SK-N-SH (cell line): ENCODE measurements around the gene C3orf52. TPM values are rescaled to one million over a fixed set of nuclear protein-coding genes. Genes with fewer than 3 reads are reported as not detected.

Experiments used
- CTCF ChIA-PET: fragments of 300-600, 350-600 bp; formaldehyde crosslinking; extraction: SDS; loops from one replicate; lab custom pipeline; 2021; lab: Yijun Ruan, JAX
- POLR2A ChIA-PET: fragments of 350-600 bp; sonication (Branson Sonifier 250); formaldehyde crosslinking; extraction: SDS; loops from one replicate; lab custom pipeline; 2020; ENCODE audit warnings: antibody characterized with exemption, inconsistent platforms; lab: Yijun Ruan, JAX
- DNase-seq: peaks from one replicate; pipeline ENCODE4 v3.0.0; 2012
- H2AFZ ChIP-seq: fragments of 200-600 bp; sonication (generic); 2 replicates; pipeline ENCODE4 v1.8.1; 2016; ENCODE audit warnings: antibody characterized with exemption, mild to moderate bottlenecking, low read depth
- H3F3A ChIP-seq: fragments of 200-600 bp; sonication (generic); replicated peaks from 2 replicates; pipeline ENCODE3; 2016; ENCODE audit warnings: antibody characterized with exemption, mild to moderate bottlenecking; ENCODE audit not compliant: insufficient read depth
- H3K27ac ChIP-seq, 2 experiments: fragments of 200-500 bp in 1 of 2; fragments of 200-600 bp in 1 of 2; sonication (Bioruptor generic) in 1 of 2; sonication (generic), shearing (Covaris generic) in 1 of 2; 2 replicates each; pipeline versions ENCODE4 v1.5.1 to v1.6.1; 2014 to 2016; ENCODE audit warnings: low read depth in 2 of 2, inconsistent platforms in 1 of 2, low read length in 1 of 2, mild to moderate bottlenecking in 1 of 2, mixed read lengths in 1 of 2
- H3K27me3 ChIP-seq: fragments of 200-600 bp; sonication (generic), shearing (Covaris generic); 2 replicates; pipeline ENCODE4 v1.6.1; 2016; ENCODE audit warnings: mixed run types; ENCODE audit not compliant: insufficient read depth
- H3K36me3 ChIP-seq, 2 experiments: fragments of 200-500 bp in 1 of 2; fragments of 200-600 bp in 1 of 2; sonication (Bioruptor generic) in 1 of 2; sonication (generic) in 1 of 2; replicated peaks in 1 of 2; 2 replicates each; pipeline versions ENCODE3 to v1.5.1; 2014 to 2016; ENCODE audit warnings: low read length in 1 of 2, mild to moderate bottlenecking in 1 of 2; ENCODE audit not compliant: insufficient read depth in 2 of 2, control insufficient read depth in 1 of 2
- H3K4me1 ChIP-seq, 2 experiments: fragments of 200-500 bp in 1 of 2; fragments of 200-600 bp in 1 of 2; sonication (Bioruptor generic) in 1 of 2; sonication (generic), shearing (Covaris generic) in 1 of 2; 2 replicates each; pipeline versions ENCODE4 v1.5.1 to v1.6.1; 2014 to 2016; ENCODE audit warnings: low read depth in 1 of 2, low read length in 1 of 2, mixed run types in 1 of 2; ENCODE audit not compliant: insufficient read depth in 2 of 2, control insufficient read depth in 1 of 2
- H3K4me2 ChIP-seq: fragments of 200-600 bp; sonication (generic), shearing (Covaris generic); 2 replicates; pipeline ENCODE4 v1.6.1; 2017; ENCODE audit warnings: mixed run types
- H3K4me3 ChIP-seq, 2 experiments: fragments of 200-500 bp in 1 of 2; fragments of 200-600 bp in 1 of 2; sonication (Bioruptor generic) in 1 of 2; sonication (generic), shearing (Covaris generic) in 1 of 2; 2 replicates each; pipeline versions ENCODE4 v1.5.1 to v1.8.1; 2014 to 2016; ENCODE audit warnings: low read depth in 2 of 2, inconsistent platforms in 1 of 2, low read length in 1 of 2, mild to moderate bottlenecking in 1 of 2, mixed read lengths in 1 of 2, moderate library complexity in 1 of 2
- H3K79me2 ChIP-seq: fragments of 200-600 bp; sonication (generic); 2 replicates; pipeline ENCODE4 v1.8.1; 2017; ENCODE audit warnings: mild to moderate bottlenecking; ENCODE audit not compliant: insufficient read depth
- H3K9ac ChIP-seq: fragments of 200-600 bp; sonication (generic); 2 replicates; pipeline ENCODE4 v1.6.1; 2017; ENCODE audit warnings: mixed run types
- H3K9me2 ChIP-seq: fragments of 200-600 bp; sonication (generic); 2 replicates; pipeline ENCODE4 v1.6.1; 2017; ENCODE audit warnings: mixed run types
- H3K9me3 ChIP-seq: fragments of 200-600 bp; sonication (generic); 2 replicates; pipeline ENCODE4 v1.6.1; 2017; ENCODE audit warnings: mixed run types, mild to moderate bottlenecking, moderate library complexity
- H4K20me1 ChIP-seq: fragments of 200-600 bp; sonication (generic); 2 replicates; pipeline ENCODE4 v1.6.1; 2017; ENCODE audit warnings: mild to moderate bottlenecking, mixed run types; ENCODE audit not compliant: insufficient read depth
- ELF1 ChIP-seq: IDR thresholded peaks from 2 replicates; pipeline ENCODE4 v1.4.0; 2012
- EZH2phosphoT487 ChIP-seq: fragments of 200-600 bp; sonication (generic); IDR thresholded peaks from 2 replicates; pipeline ENCODE4 v1.6.1; 2017; ENCODE audit warnings: low read depth, mixed run types, mild to moderate bottlenecking, antibody characterized with exemption, moderate library complexity, borderline replicate concordance
- GABPA ChIP-seq: IDR thresholded peaks from 2 replicates; pipeline ENCODE4 v1.4.0; 2012; ENCODE audit warnings: low read depth, mild to moderate bottlenecking
- JUND ChIP-seq: IDR thresholded peaks from 2 replicates; pipeline ENCODE4 v1.4.0; 2012
- MEF2A ChIP-seq: IDR thresholded peaks from 2 replicates; pipeline ENCODE4 v1.4.0; 2012; ENCODE audit warnings: low read depth, borderline replicate concordance
- MXI1 ChIP-seq: IDR thresholded peaks from 2 replicates; pipeline ENCODE4 v1.6.1; 2012; ENCODE audit warnings: mild to moderate bottlenecking, low read depth, low read length, improper control_type of control experiment
- NFIC ChIP-seq: IDR thresholded peaks from 2 replicates; pipeline ENCODE4 v1.4.0; 2012; ENCODE audit warnings: borderline replicate concordance
- NRF1 ChIP-seq: IDR thresholded peaks from 2 replicates; pipeline ENCODE4 v1.6.1; 2012; ENCODE audit warnings: low read depth, mild to moderate bottlenecking, low read length
- RFX5 ChIP-seq: IDR thresholded peaks from 2 replicates; pipeline ENCODE4 v1.6.1; 2012; ENCODE audit warnings: mild to moderate bottlenecking, improper control_type of control experiment, low read length
- RXRA ChIP-seq: IDR thresholded peaks from 2 replicates; pipeline ENCODE4 v1.4.0; 2012; ENCODE audit warnings: low read depth, mild to moderate bottlenecking, borderline replicate concordance
- SIN3A ChIP-seq: IDR thresholded peaks from 2 replicates; pipeline ENCODE4 v1.6.1; 2012; ENCODE audit warnings: low read depth, mild to moderate bottlenecking, low read length, moderate library complexity, borderline replicate concordance
- SMC3 ChIP-seq: IDR thresholded peaks from 2 replicates; pipeline ENCODE4 v1.6.1; 2012; ENCODE audit warnings: low read depth, low read length, improper control_type of control experiment
- TCF12 ChIP-seq: IDR thresholded peaks from 2 replicates; pipeline ENCODE4 v1.4.0; 2012
- TEAD4 ChIP-seq: IDR thresholded peaks from 2 replicates; pipeline ENCODE4 v1.4.0; 2012; ENCODE audit warnings: mild to moderate bottlenecking, borderline replicate concordance; ENCODE audit not compliant: insufficient read depth
- WGBS: methylation state at CpG from one replicate; pipeline ENCODE4 v1.1.6; 2017; ENCODE audit warnings: low lambda C conversion rate; 5-methylcytosine and 5-hydroxymethylcytosine counted together
- polyA plus RNA-seq, 3 experiments: library from polyadenylated mRNA; depleted of rRNA; stranded (reverse); fragments of >200 nt; gene quantifications; 2 replicates each; pipeline ENCODE4 v1.2.3, GENCODE V29; 2012
- TF ChIP-seq, protein P1 (sequence below): fragments of 200-600 bp; sonication (generic); IDR thresholded peaks from 2 replicates; pipeline ENCODE4 v1.6.1; 2017; ENCODE audit warnings: antibody characterized with exemption, mild to moderate bottlenecking, moderate library complexity
- TF ChIP-seq, protein P2 (sequence below): IDR thresholded peaks from 2 replicates; pipeline ENCODE4 v1.4.0; 2012; ENCODE audit warnings: low read depth, borderline replicate concordance
- TF ChIP-seq, protein P3 (sequence below): fragments of 150-350 bp; IDR thresholded peaks from 2 replicates; pipeline ENCODE4 v1.6.1; 2017; ENCODE audit warnings: antibody characterized with exemption, low read length, low read depth, borderline replicate concordance
- TF ChIP-seq, protein P4 (sequence below): IDR thresholded peaks from 2 replicates; pipeline ENCODE4 v1.6.1; 2012; ENCODE audit warnings: mild to moderate bottlenecking, low read depth, low read length, moderate library complexity
- TF ChIP-seq, protein P5 (sequence below): IDR thresholded peaks from 2 replicates; pipeline ENCODE4 v1.4.0; 2012; ENCODE audit warnings: low read depth, borderline replicate concordance

C3orf52 gene
- polyA plus RNA-seq, 1 of the 3 experiments (the other 2 are of a cell fraction), result 5.4 TPM

DNA sequence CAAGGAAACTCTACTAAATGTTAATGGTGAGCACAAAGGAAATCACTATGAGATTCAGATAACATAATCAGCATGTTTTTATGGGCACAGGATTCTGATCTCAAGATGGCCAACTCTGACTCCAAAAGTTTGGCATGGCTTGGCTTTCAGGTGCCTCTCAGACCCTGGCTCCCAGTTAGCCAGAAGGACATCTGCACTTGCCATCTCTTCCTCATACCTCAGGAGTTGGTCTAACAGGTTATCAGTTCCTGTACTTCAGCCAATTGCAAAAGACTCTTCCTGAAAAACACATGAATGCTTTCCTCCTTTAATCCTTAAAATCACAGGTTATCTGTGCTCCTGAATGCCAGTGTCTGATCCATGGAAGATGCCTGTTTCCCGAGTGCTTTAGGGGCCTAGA lies 26.7 kb upstream of the C3orf52 start:
- Histone ChIP-seq H2AFZ (no peak overlapping the region), H3K79me2 (no peaks in the 10 kb centered on the region), H3K4me1 (no peaks in the 10 kb centered on the region), H4K20me1 (no peaks in the 10 kb centered on the region), H3K27ac (no peak overlapping the region), H3K9me3 (no peaks in the 10 kb centered on the region), H3K9ac (no peak overlapping the region), H3K27me3 (no peaks in the 10 kb centered on the region), H3K4me3 (no peak overlapping the region), H3K36me3 (no peaks in the 10 kb centered on the region), H3K9me2 (no peaks in the 10 kb centered on the region), H3K4me2 (no peak overlapping the region), H3F3A (peaks cover 5% of the 10 kb centered on the region)
- DNase-seq, result no peak
- TF ChIP-seq JUND (no peak), TCF12 (no peak), SIN3A (no peak), MXI1 (no peak), NFIC (no peak), RFX5 (no peak), TEAD4 (no peak), RXRA (no peak), GABPA (no peak), ELF1 (no peak), EZH2phosphoT487 (no peak)
- TF ChIP-seq, protein P1, sequence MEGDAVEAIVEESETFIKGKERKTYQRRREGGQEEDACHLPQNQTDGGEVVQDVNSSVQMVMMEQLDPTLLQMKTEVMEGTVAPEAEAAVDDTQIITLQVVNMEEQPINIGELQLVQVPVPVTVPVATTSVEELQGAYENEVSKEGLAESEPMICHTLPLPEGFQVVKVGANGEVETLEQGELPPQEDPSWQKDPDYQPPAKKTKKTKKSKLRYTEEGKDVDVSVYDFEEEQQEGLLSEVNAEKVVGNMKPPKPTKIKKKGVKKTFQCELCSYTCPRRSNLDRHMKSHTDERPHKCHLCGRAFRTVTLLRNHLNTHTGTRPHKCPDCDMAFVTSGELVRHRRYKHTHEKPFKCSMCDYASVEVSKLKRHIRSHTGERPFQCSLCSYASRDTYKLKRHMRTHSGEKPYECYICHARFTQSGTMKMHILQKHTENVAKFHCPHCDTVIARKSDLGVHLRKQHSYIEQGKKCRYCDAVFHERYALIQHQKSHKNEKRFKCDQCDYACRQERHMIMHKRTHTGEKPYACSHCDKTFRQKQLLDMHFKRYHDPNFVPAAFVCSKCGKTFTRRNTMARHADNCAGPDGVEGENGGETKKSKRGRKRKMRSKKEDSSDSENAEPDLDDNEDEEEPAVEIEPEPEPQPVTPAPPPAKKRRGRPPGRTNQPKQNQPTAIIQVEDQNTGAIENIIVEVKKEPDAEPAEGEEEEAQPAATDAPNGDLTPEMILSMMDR, result no peak
- TF ChIP-seq, protein P2, sequence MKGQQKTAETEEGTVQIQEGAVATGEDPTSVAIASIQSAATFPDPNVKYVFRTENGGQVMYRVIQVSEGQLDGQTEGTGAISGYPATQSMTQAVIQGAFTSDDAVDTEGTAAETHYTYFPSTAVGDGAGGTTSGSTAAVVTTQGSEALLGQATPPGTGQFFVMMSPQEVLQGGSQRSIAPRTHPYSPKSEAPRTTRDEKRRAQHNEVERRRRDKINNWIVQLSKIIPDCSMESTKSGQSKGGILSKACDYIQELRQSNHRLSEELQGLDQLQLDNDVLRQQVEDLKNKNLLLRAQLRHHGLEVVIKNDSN, result no peak
- TF ChIP-seq, protein P3, sequence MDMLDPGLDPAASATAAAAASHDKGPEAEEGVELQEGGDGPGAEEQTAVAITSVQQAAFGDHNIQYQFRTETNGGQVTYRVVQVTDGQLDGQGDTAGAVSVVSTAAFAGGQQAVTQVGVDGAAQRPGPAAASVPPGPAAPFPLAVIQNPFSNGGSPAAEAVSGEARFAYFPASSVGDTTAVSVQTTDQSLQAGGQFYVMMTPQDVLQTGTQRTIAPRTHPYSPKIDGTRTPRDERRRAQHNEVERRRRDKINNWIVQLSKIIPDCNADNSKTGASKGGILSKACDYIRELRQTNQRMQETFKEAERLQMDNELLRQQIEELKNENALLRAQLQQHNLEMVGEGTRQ, result no peak
- 33% methylated on average over 1 of the region's 1 CpG for WGBS
- ChIA-PET CTCF (interaction anchor here (1.3 kb wide), 1 partner anchor 15 kb away, joined by 4 read pairs; no protein-coding TSS in a partner anchor), POLR2A (no interaction called here)

DNA sequence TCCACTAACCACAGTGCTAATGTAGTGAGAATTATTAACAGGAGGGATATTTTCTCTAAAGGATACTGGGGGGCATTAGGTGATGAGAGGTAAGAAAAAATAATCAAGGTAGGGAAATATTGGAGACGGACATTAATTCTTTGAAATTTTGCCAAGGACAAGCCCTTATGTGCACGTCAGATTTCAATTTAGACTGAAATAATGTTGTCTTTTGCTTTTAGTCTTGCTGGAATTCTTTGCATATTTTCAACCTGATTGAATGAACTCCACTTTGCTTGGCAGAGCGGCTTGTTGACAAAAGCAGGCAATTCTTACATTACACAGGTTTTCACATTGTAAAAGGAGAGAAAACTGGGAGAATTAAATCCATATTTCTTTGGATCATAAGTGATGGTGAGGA lies 25.0 kb upstream of the C3orf52 start:
- WGBS, result 54% methylated on average over 3 of the region's 3 CpGs
- TF ChIP-seq, protein P4, sequence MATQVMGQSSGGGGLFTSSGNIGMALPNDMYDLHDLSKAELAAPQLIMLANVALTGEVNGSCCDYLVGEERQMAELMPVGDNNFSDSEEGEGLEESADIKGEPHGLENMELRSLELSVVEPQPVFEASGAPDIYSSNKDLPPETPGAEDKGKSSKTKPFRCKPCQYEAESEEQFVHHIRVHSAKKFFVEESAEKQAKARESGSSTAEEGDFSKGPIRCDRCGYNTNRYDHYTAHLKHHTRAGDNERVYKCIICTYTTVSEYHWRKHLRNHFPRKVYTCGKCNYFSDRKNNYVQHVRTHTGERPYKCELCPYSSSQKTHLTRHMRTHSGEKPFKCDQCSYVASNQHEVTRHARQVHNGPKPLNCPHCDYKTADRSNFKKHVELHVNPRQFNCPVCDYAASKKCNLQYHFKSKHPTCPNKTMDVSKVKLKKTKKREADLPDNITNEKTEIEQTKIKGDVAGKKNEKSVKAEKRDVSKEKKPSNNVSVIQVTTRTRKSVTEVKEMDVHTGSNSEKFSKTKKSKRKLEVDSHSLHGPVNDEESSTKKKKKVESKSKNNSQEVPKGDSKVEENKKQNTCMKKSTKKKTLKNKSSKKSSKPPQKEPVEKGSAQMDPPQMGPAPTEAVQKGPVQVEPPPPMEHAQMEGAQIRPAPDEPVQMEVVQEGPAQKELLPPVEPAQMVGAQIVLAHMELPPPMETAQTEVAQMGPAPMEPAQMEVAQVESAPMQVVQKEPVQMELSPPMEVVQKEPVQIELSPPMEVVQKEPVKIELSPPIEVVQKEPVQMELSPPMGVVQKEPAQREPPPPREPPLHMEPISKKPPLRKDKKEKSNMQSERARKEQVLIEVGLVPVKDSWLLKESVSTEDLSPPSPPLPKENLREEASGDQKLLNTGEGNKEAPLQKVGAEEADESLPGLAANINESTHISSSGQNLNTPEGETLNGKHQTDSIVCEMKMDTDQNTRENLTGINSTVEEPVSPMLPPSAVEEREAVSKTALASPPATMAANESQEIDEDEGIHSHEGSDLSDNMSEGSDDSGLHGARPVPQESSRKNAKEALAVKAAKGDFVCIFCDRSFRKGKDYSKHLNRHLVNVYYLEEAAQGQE, result no peak
- TF ChIP-seq SIN3A (no peak), MEF2A (no peak), ELF1 (no peak), SMC3 (no peak), NRF1 (no peak)
- TF ChIP-seq, protein P5, sequence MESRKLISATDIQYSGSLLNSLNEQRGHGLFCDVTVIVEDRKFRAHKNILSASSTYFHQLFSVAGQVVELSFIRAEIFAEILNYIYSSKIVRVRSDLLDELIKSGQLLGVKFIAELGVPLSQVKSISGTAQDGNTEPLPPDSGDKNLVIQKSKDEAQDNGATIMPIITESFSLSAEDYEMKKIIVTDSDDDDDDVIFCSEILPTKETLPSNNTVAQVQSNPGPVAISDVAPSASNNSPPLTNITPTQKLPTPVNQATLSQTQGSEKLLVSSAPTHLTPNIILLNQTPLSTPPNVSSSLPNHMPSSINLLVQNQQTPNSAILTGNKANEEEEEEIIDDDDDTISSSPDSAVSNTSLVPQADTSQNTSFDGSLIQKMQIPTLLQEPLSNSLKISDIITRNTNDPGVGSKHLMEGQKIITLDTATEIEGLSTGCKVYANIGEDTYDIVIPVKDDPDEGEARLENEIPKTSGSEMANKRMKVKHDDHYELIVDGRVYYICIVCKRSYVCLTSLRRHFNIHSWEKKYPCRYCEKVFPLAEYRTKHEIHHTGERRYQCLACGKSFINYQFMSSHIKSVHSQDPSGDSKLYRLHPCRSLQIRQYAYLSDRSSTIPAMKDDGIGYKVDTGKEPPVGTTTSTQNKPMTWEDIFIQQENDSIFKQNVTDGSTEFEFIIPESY, result no peak
- TF ChIP-seq, protein P3, result no peak

More for the DNA sequence above, 25.0 kb upstream of the C3orf52 start:
- no peaks in the 10 kb centered on the region for H3K36me3 ChIP-seq
- H3K4me1 ChIP-seq, result no peaks in the 10 kb centered on the region
- H2AFZ ChIP-seq, result no peak overlapping the region
- no peak overlapping the region for H3K4me2 ChIP-seq
- H3F3A ChIP-seq, result peaks cover under 1% of the 10 kb centered on the region
- H3K27me3 ChIP-seq, result no peaks in the 10 kb centered on the region
- no peaks in the 10 kb centered on the region for H3K79me2 ChIP-seq
- DNase-seq, result no peak
- no peak overlapping the region; a peak in 1 of 4 replicates for H3K27ac ChIP-seq
- no peaks in the 10 kb centered on the region for H3K9me3 ChIP-seq
- CTCF ChIA-PET, result no interaction called here
- no peak overlapping the region for H3K4me3 ChIP-seq
- H3K9me2 ChIP-seq, result no peaks in the 10 kb centered on the region
- POLR2A ChIA-PET, result no interaction called here
- no peak overlapping the region for H3K9ac ChIP-seq
- H4K20me1 ChIP-seq, result no peaks in the 10 kb centered on the region
